Ovary (tissue), 9 donors: ENCODE results near the gene GPATCH2. TPM values are rescaled to one million over a fixed set of nuclear protein-coding genes. Genes with fewer than 3 reads are reported as not detected.

Experiments used
- DNase-seq, 5 donors: peaks; one replicate each; pipeline ENCODE4 v3.0.0-alpha.2; 2019 to 2020
- H3K27ac ChIP-seq, 2 donors: fragments of 200-600 bp; one replicate each; pipeline versions ENCODE4 v1.5.1 to v1.8.0; 2019 to 2022
- H3K27me3 ChIP-seq: fragments of 200-600 bp; one replicate; pipeline ENCODE4 v1.8.0; 2022
- H3K36me3 ChIP-seq: fragments of 200-600 bp; sonication (generic); one replicate; pipeline ENCODE4 v1.5.1; 2019
- H3K4me1 ChIP-seq: one replicate; pipeline ENCODE4 v1.8.1; 2013; ENCODE audit warnings: mild to moderate bottlenecking, moderate library complexity; ENCODE audit not compliant: insufficient read depth
- H3K4me3 ChIP-seq: fragments of 200-600 bp; sonication (generic); one replicate; pipeline ENCODE4 v1.5.1; 2017
- H3K9me3 ChIP-seq, 2 donors: fragments of 200-600 bp in 1 of 2; sonication (generic) in 1 of 2; one replicate each; pipeline versions ENCODE4 v1.5.1 to v1.8.1; 2013 to 2019; ENCODE audit warnings: mild to moderate bottlenecking in 1 of 2, moderate library complexity in 1 of 2
- CTCF ChIP-seq, 3 donors: fragments of 450-650 bp in 2 of 3; fragments of 200-600 bp in 1 of 3; IDR thresholded peaks; one replicate each; pipeline versions ENCODE4 v1.5.1 to v1.8.0; 2016 to 2022; ENCODE audit warnings: antibody characterized with exemption in 3 of 3, mild to moderate bottlenecking in 1 of 3
- EP300 ChIP-seq: sonication (generic); formaldehyde crosslinking; IDR thresholded peaks from one replicate; pipeline ENCODE4 v1.6.1; 2017; ENCODE audit warnings: antibody characterized with exemption
- POLR2A ChIP-seq: fragments of 450-650 bp; IDR thresholded peaks from one replicate; pipeline ENCODE4 v1.6.1; 2017; ENCODE audit warnings: antibody characterized with exemption, mild to moderate bottlenecking, moderate library complexity
- WGBS, 3 donors: extraction: QIAGEN DNeasy Blood & Tissue Kit in 1 of 3; methylation state at CpG; one replicate each; pipeline versions ENCODE4 v1.1.5 to v1.1.7; 2013 to 2017; 5-methylcytosine and 5-hydroxymethylcytosine counted together
- intact Hi-C, 4 donors: fragments of 100-400 bp; cut with DNase I; formaldehyde crosslinking; loops; one replicate each; pipeline versions ENCODE4 v1.11.0 to v1.15.1; 2022 to 2023
- polyA plus RNA-seq, 2 donors: library from polyadenylated mRNA; stranded (reverse); fragments of 200-250 nt in 1 of 2; fragments of 350-450 nt in 1 of 2; fragmentation: Illumina TruSeq in 1 of 2; extraction: RNeasy Lipid Tissue Mini Kit (QIAGEN cat#74804) in 1 of 2; gene quantifications; one replicate each; pipeline ENCODE4 v1.2.3, GENCODE V29; 2013 to 2014
- total RNA-seq, 7 donors: library from RNA; depleted of rRNA in 2 of 7; stranded (reverse); fragments of >200 nt in 2 of 7; fragmentation: NEBNext Ultra II Directional in 3 of 7; extraction: Animal tissue kit (Norgen Biotek cat#: 25700) in 3 of 7; gene quantifications; one replicate each; pipeline versions ENCODE4 v1.1.0 to v1.2.4, GENCODE V29; 2016 to 2023
- donor health status: DM: no; HTN: no; CAD: no; lungs with moderate emphysema.
- donor health status: DM: no; HTN: no; CAD: no.
- donor health status: Bipolar disorder and iron deficiency.
- donor health status: DM: yes; HTN: yes; CAD: no.
- donor health status: DM: no; HTN: no; CAD: no.
- donor health status: DM: yes; HTN: yes; CAD: no.

GPATCH2 gene
- total and polyA plus RNA-seq, 9 donors = 3.7 to 16.5 (median 10.4) TPM

GRCh38 chr1:217614200-217614712 is 16.6 kb downstream of the GPATCH2 start:
- Histone ChIP-seq H3K4me3 (no peak overlapping the region), H3K36me3 (no peaks in the 10 kb centered on the region), H3K9me3 (no peaks in the 10 kb centered on the region), H3K4me1 (no peaks in the 10 kb centered on the region), H3K27ac (no peak overlapping the region), H3K27me3 (no peaks in the 10 kb centered on the region)
- 68 to 72% (median 71%) methylated on average over 3 of the region's 3 CpGs for WGBS, 3 donors
- DNase-seq = no peak
- intact Hi-C loops = no loop called here
- TF ChIP-seq EP300 (no peak), POLR2A (no peak), CTCF (IDR thresholded peaks at IDR 0.05) (no peak)

GRCh38 chr1:217605390-217605789 is 25.5 kb downstream of the GPATCH2 start:
- H3K27me3 ChIP-seq = no peaks in the 10 kb centered on the region
- H3K9me3 ChIP-seq = no peaks in the 10 kb centered on the region
- intact Hi-C loops = no loop called here
- H3K27ac ChIP-seq = no peak overlapping the region
- no peaks in the 10 kb centered on the region for H3K4me1 ChIP-seq
- H3K4me3 ChIP-seq = no peak overlapping the region
- TF ChIP-seq POLR2A (no peak), EP300 (no peak), CTCF (IDR thresholded peaks at IDR 0.05) (no peak)
- no peaks in the 10 kb centered on the region for H3K36me3 ChIP-seq
- 92 to 94% (median 92%) methylated on average over 1 of the region's 1 CpG for WGBS, 3 donors
- DNase-seq = no peak

- H3K27ac ChIP-seq = no peak overlapping the region
- H3K4me1 ChIP-seq = no peaks in the 10 kb centered on the region
- intact Hi-C loops = no loop called here
- H3K4me3 ChIP-seq = no peak overlapping the region
- TF ChIP-seq EP300 = no peak
- TF ChIP-seq CTCF (IDR thresholded peaks at IDR 0.05) = no peak
- no peak for TF ChIP-seq POLR2A
- no peak for DNase-seq
- no peaks in the 10 kb centered on the region for H3K27me3 ChIP-seq
- no peaks in the 10 kb centered on the region for H3K9me3 ChIP-seq
- no peaks in the 10 kb centered on the region for H3K36me3 ChIP-seq
Observed at GRCh38 chr1:217602380-217602779, 28.5 kb downstream of the GPATCH2 start.

- no peak for DNase-seq
- intact Hi-C loops = no loop called here
- no peak overlapping the region for H3K27ac ChIP-seq
- H3K4me1 ChIP-seq = no peaks in the 10 kb centered on the region
- 24 to 40% (median 33%) methylated on average over 2 of the region's 2 CpGs for WGBS, 3 donors
- TF ChIP-seq CTCF (IDR thresholded peaks at IDR 0.05) (no peak), POLR2A (no peak), EP300 (no peak)
- H3K36me3 ChIP-seq = no peaks in the 10 kb centered on the region
- H3K4me3 ChIP-seq = no peak overlapping the region
- no peaks in the 10 kb centered on the region for H3K9me3 ChIP-seq
- no peaks in the 10 kb centered on the region for H3K27me3 ChIP-seq
Observed at GRCh38 chr1:217599154-217599553, 31.7 kb downstream of the GPATCH2 start.

- no peak for TF ChIP-seq POLR2A
- TF ChIP-seq EP300 = no peak
- no peak for TF ChIP-seq CTCF (IDR thresholded peaks at IDR 0.05)
- H3K4me1 ChIP-seq = no peaks in the 10 kb centered on the region
- no peak for DNase-seq
- no peak overlapping the region for H3K27ac ChIP-seq
- no peaks in the 10 kb centered on the region for H3K9me3 ChIP-seq
- no peaks in the 10 kb centered on the region for H3K27me3 ChIP-seq
- WGBS, 3 donors = 75 to 87% (median 79%) methylated on average over 2 of the region's 2 CpGs
- intact Hi-C loops = no loop called here
- H3K36me3 ChIP-seq = no peaks in the 10 kb centered on the region
- no peak overlapping the region for H3K4me3 ChIP-seq
Observed at GRCh38 chr1:217590598-217590997, 40.3 kb downstream of the GPATCH2 start.
